K562 (cell line): Measurements from ENCODE around the gene ACTC1.

ENCODE experiments used
- BCL6 ChIP-seq: fragments of 250-450 bp; sonication (Bioruptor Pico); IDR thresholded peaks from 2 replicates; pipeline ENCODE4 v1.4.0; 2020
- CHD2 ChIP-seq: IDR thresholded peaks from 2 replicates; pipeline ENCODE4 v1.6.1; 2011; ENCODE audit warnings: low read depth, low read length
- FOSL1 ChIP-seq: fragments of 200-800 bp; sonication (Bioruptor generic); conservative IDR thresholded peaks from 2 replicates; pipeline ENCODE4 v1.6.1; 2016; ENCODE audit warnings: missing genetic modification characterization, missing compliant biosample characterization
- SP2 ChIP-seq: IDR thresholded peaks from 2 replicates; pipeline ENCODE4 v1.6.1; 2011; ENCODE audit warnings: mild to moderate bottlenecking, low read depth, low read length, moderate library complexity; ENCODE audit not compliant: poor library complexity, severe bottlenecking; ENCODE audit errors: extremely low read depth
- SRSF7 ChIP-seq: fragments of 200-400 bp; formaldehyde crosslinking; optimal IDR thresholded peaks from 2 replicates; pipeline ENCODE3; 2017; ENCODE audit warnings: mild to moderate bottlenecking, low read depth, low read length
- ZBTB1 ChIP-seq: sonication (generic); formaldehyde crosslinking; IDR thresholded peaks from 2 replicates; pipeline ENCODE4 v1.8.1; 2023; ENCODE audit warnings: missing genetic modification reagents, low read depth, mild to moderate bottlenecking, borderline replicate concordance
- ZC3H11A ChIP-seq: IDR thresholded peaks from 2 replicates; pipeline ENCODE4 v1.6.1; 2012; ENCODE audit warnings: low read depth, low read length, improper control_type of control experiment
- ZNF76 ChIP-seq: fragments of 250-450 bp; sonication (Bioruptor Pico); IDR thresholded peaks from 2 replicates; pipeline ENCODE4 v1.4.0; 2020; ENCODE audit warnings: mild to moderate bottlenecking, moderate library complexity, borderline replicate concordance
- TF ChIP-seq, protein P1 (sequence below), 3 experiments: IDR thresholded peaks in 2 of 3; conservative IDR thresholded peaks in 1 of 3; 2 replicates each; pipeline ENCODE4 v1.5.1; 2011 to 2012; ENCODE audit warnings: low read length in 3 of 3, mild to moderate bottlenecking in 3 of 3, control low read depth in 2 of 3, improper control_type of control experiment in 1 of 3, inconsistent platforms in 1 of 3, low read depth in 1 of 3, mixed read lengths in 1 of 3, moderate library complexity in 1 of 3; ENCODE audit not compliant: insufficient read depth in 2 of 3

DNA sequence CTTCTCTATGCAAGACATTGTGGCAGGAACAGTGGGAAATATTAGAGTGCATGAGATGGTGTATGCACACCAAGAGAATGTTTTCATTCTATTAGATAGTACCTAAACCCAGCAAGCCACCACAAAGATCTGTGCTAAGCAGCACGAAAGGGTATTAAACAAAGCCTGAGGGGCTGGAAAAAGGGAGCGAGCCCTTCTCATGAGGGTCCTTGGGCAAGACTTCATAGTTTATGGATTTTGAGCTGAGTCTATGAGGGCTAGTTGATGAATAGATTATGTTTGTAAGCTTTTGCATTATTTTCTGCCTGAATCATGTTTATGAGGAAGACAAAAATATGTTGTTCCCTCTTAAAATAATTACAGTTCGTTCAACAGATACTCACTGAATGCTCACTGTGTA, 9.4 kb upstream of the ACTC1 start:
- TF ChIP-seq SRSF7 (no peak), ZC3H11A (no peak), CHD2 (no peak), ZBTB1 (no peak), BCL6 (no peak), FOSL1 (tag) (no peak), ZNF76 (no peak), SP2 (no peak)
- TF ChIP-seq, protein P1, sequence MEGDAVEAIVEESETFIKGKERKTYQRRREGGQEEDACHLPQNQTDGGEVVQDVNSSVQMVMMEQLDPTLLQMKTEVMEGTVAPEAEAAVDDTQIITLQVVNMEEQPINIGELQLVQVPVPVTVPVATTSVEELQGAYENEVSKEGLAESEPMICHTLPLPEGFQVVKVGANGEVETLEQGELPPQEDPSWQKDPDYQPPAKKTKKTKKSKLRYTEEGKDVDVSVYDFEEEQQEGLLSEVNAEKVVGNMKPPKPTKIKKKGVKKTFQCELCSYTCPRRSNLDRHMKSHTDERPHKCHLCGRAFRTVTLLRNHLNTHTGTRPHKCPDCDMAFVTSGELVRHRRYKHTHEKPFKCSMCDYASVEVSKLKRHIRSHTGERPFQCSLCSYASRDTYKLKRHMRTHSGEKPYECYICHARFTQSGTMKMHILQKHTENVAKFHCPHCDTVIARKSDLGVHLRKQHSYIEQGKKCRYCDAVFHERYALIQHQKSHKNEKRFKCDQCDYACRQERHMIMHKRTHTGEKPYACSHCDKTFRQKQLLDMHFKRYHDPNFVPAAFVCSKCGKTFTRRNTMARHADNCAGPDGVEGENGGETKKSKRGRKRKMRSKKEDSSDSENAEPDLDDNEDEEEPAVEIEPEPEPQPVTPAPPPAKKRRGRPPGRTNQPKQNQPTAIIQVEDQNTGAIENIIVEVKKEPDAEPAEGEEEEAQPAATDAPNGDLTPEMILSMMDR (IDR thresholded peaks at IDR 0.05 in 2 of 3, conservative IDR thresholded peaks at IDR 0.05 in 1 of 3; ENCODE audit: insufficient read depth in 2 of 3, low read depth in 1 of 3, low read length in 3 of 3): no peak
